ENCODE measurements around the gene OPTN. TPM values are rescaled to one million over a fixed set of nuclear protein-coding genes. Genes with fewer than 3 reads are reported as not detected.

The OPTN gene
- total RNA-seq, 3 donors from 2014 or later (not counting 1 experiment from before 2014, with no cell fraction given), result 140 to 177 (median 161) TPM

GRCh38 chr10:13120786-13121499 is 21.0 kb downstream of the OPTN start:
- no peak overlapping the region for H3K27ac ChIP-seq (ENCODE audit: low read length)
- no peaks in the 10 kb centered on the region for H3K9me3 ChIP-seq (ENCODE audit: control insufficient read depth, insufficient read depth, low read length)
- no peak for DNase-seq
- peaks cover 80% of the 10 kb centered on the region for H3K36me3 ChIP-seq (ENCODE audit: control insufficient read depth, insufficient read depth, low read length)
- no peak for TF ChIP-seq CTCF (IDR thresholded peaks at IDR 0.05)
- H3K4me1 ChIP-seq (ENCODE audit: control insufficient read depth, insufficient read depth, low read length), result peaks cover 21% of the 10 kb centered on the region
- no peak overlapping the region for H3K4me3 Mint-ChIP-seq
- H3K4me1 Mint-ChIP-seq, result peaks cover 37 to 43% of the 10 kb centered on the region in 2 donors
- peaks cover 64% of the 10 kb centered on the region for H3K36me3 Mint-ChIP-seq
- intact Hi-C loops (cut with micrococcal nuclease), result no loop called here
- ATAC-seq, result no peak
- no peaks in the 10 kb centered on the region for H3K27me3 ChIP-seq (ENCODE audit: control insufficient read depth, insufficient read depth, low read length)
- H3K4me3 ChIP-seq (ENCODE audit: low read length), result no peak overlapping the region
- no peaks in the 10 kb centered on the region for H3K9me3 Mint-ChIP-seq
- WGBS (ENCODE audit: insufficient coverage), result 93% methylated on average over 7 of the region's 10 CpGs
- H3K27ac Mint-ChIP-seq, result peak overlapping the region; percentile 48 to 73
- H3K27me3 Mint-ChIP-seq (ENCODE audit: low read depth in 2 of 2), result no peaks in the 10 kb centered on the region

- Mint-ChIP-seq H3K4me3 (no peak overlapping the region), H3K27ac (peak overlapping the region in 1 of 2 donors; percentile 73), H3K9me3 (no peaks in the 10 kb centered on the region), H3K4me1 (peaks cover 32 to 37% of the 10 kb centered on the region in 2 donors), H3K36me3 (peaks cover 65% of the 10 kb centered on the region), H3K27me3 (ENCODE audit: low read depth in 2 of 2) (no peaks in the 10 kb centered on the region)
- intact Hi-C loops (cut with micrococcal nuclease), result no loop called here
- peaks cover 83% of the 10 kb centered on the region for H3K36me3 ChIP-seq (ENCODE audit: control insufficient read depth, insufficient read depth, low read length)
- H3K4me3 ChIP-seq (ENCODE audit: low read length), result no peak overlapping the region
- no peak for DNase-seq
- no peak for ATAC-seq
- peaks cover 16% of the 10 kb centered on the region for H3K4me1 ChIP-seq (ENCODE audit: control insufficient read depth, insufficient read depth, low read length)
- WGBS (ENCODE audit: insufficient coverage), result 93% methylated on average over 1 of the region's 1 CpG
- no peaks in the 10 kb centered on the region for H3K9me3 ChIP-seq (ENCODE audit: control insufficient read depth, insufficient read depth, low read length)
- no peak overlapping the region for H3K27ac ChIP-seq (ENCODE audit: low read length)
- no peaks in the 10 kb centered on the region for H3K27me3 ChIP-seq (ENCODE audit: control insufficient read depth, insufficient read depth, low read length)
- no peak for TF ChIP-seq CTCF (IDR thresholded peaks at IDR 0.05)
Observed at GRCh38 chr10:13121500-13121854, 21.5 kb downstream of the OPTN start.

- no peak for TF ChIP-seq CTCF (IDR thresholded peaks at IDR 0.05)
- H3K4me3 ChIP-seq (ENCODE audit: low read length), result no peak overlapping the region
- no peak for ATAC-seq
- DNase-seq, result no peak
- no peak overlapping the region for H3K27ac Mint-ChIP-seq
- H3K27me3 ChIP-seq (ENCODE audit: control insufficient read depth, insufficient read depth, low read length), result no peaks in the 10 kb centered on the region
- H3K9me3 Mint-ChIP-seq, result no peaks in the 10 kb centered on the region
- H3K4me3 Mint-ChIP-seq, result no peak overlapping the region
- peaks cover 25% of the 10 kb centered on the region for H3K36me3 Mint-ChIP-seq
- no peaks in the 10 kb centered on the region for H3K4me1 ChIP-seq (ENCODE audit: control insufficient read depth, insufficient read depth, low read length)
- peaks cover 0 to 4% of the 10 kb centered on the region in 2 donors for H3K4me1 Mint-ChIP-seq
- no peaks in the 10 kb centered on the region for H3K9me3 ChIP-seq (ENCODE audit: control insufficient read depth, insufficient read depth, low read length)
- 99% methylated on average over 8 of the region's 8 CpGs for WGBS (ENCODE audit: insufficient coverage)
- H3K27me3 Mint-ChIP-seq (ENCODE audit: low read depth in 2 of 2), result no peaks in the 10 kb centered on the region
- intact Hi-C loops (cut with micrococcal nuclease), result no loop called here
- peaks cover 87% of the 10 kb centered on the region for H3K36me3 ChIP-seq (ENCODE audit: control insufficient read depth, insufficient read depth, low read length)
- H3K27ac ChIP-seq (ENCODE audit: low read length), result no peak overlapping the region
Observed at GRCh38 chr10:13136651-13137050, 36.7 kb downstream of the OPTN start.

- TF ChIP-seq CTCF (IDR thresholded peaks at IDR 0.05), result no peak
- intact Hi-C loops (cut with micrococcal nuclease), result no loop called here
- Histone ChIP-seq H3K27ac (ENCODE audit: low read length) (no peak overlapping the region), H3K4me3 (ENCODE audit: low read length) (no peak overlapping the region), H3K36me3 (ENCODE audit: control insufficient read depth, insufficient read depth, low read length) (peaks cover 64% of the 10 kb centered on the region), H3K27me3 (ENCODE audit: control insufficient read depth, insufficient read depth, low read length) (no peaks in the 10 kb centered on the region), H3K9me3 (ENCODE audit: control insufficient read depth, insufficient read depth, low read length) (no peaks in the 10 kb centered on the region), H3K4me1 (ENCODE audit: control insufficient read depth, insufficient read depth, low read length) (no peaks in the 10 kb centered on the region)
- WGBS (ENCODE audit: insufficient coverage), result 98% methylated on average over 5 of the region's 7 CpGs
- Mint-ChIP-seq H3K27ac (peak overlapping the region in 1 of 2 donors; percentile 38), H3K4me1 (peaks cover 0 to 4% of the 10 kb centered on the region in 2 donors), H3K36me3 (peaks cover 14% of the 10 kb centered on the region), H3K4me3 (no peak overlapping the region), H3K9me3 (no peaks in the 10 kb centered on the region), H3K27me3 (ENCODE audit: low read depth in 2 of 2) (no peaks in the 10 kb centered on the region)
- ATAC-seq (no peak), DNase-seq (no peak)
Observed at GRCh38 chr10:13139150-13139549, 39.2 kb downstream of the OPTN start.

All from natural killer cell (primary cell).